SH-SY5Y (cell line): ENCODE measurements around the gene SKAP1.

Experiments used
- GATA2 ChIP-seq: IDR thresholded peaks from 2 replicates; pipeline ENCODE4 v1.6.1; 2011; ENCODE audit warnings: mild to moderate bottlenecking, low read depth, low read length
- GATA3 ChIP-seq: IDR thresholded peaks from 2 replicates; pipeline ENCODE4 v1.6.1; 2011; ENCODE audit warnings: low read depth, mild to moderate bottlenecking, low read length, moderate library complexity

DNA sequence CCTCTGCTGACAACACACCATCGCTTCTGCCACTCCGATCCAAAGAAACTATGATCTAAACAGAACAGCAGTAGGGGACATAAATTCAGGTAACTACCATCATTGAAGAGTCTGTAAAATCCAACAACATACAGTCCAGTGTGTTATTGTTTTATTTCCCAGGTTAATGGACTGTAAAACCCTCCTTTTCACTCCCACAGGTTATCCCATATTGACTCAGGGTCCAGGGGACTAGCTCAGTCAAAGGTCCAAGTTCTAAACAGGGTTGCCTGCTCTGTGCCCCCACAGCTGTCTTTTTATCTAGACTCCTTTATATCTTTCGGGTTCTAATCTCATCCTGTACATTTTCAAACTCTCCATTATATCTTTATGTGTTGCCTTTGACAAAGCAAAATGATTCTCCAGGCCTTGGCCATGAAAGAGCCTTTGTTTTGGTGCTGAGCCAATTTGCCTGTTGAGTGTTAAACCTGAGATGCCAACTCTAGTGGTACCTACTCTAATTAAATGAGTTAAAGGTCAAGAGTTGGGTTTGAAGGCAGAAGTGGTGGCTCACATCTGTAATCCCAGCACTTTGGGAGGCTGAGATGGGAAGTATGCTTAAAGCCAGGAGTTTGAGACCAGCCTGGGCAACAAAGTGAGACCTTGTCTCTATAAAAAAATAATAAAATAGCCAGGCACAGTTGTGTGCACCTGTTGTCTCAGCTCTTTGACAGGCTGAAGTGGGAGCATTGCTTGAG is 242.0 kb downstream of the SKAP1 start:
- TF ChIP-seq GATA2 (no peak), GATA3 (no peak)
